ENCODE results near the gene MOB2. TPM values are rescaled to one million over a fixed set of nuclear protein-coding genes. Genes with fewer than 3 reads are reported as not detected.

MOB2 gene
- total RNA-seq, 2 donors from 2014 or later: 39.3 to 46.5 TPM

- H3K36me3 ChIP-seq: no peaks in the 10 kb centered on the region
- no peaks in the 10 kb centered on the region for H3K4me1 ChIP-seq (replicated peaks)
- DNase-seq (ENCODE audit: low spot score): no peak
- no peak for TF ChIP-seq POLR2AphosphoS5 (IDR thresholded peaks at IDR 0.05)
- TF ChIP-seq CTCF (IDR thresholded peaks at IDR 0.05): no peak
- no peak for TF ChIP-seq POLR2A (IDR thresholded peaks at IDR 0.05)
- no peaks in the 10 kb centered on the region for H3K9me3 ChIP-seq
- no peak overlapping the region for H3K4me3 ChIP-seq
- H3K27me3 ChIP-seq (replicated peaks; ENCODE audit: insufficient read depth): no peaks in the 10 kb centered on the region
- intact Hi-C loops (cut with DNase I): no loop called here
- H3K27ac ChIP-seq: no peak overlapping the region
- 99% methylated on average over 3 of the region's 3 CpGs for WGBS
These were observed 7.2 kb upstream of the MOB2 start for GRCh38 chr11:1493650-1494244.

DNA sequence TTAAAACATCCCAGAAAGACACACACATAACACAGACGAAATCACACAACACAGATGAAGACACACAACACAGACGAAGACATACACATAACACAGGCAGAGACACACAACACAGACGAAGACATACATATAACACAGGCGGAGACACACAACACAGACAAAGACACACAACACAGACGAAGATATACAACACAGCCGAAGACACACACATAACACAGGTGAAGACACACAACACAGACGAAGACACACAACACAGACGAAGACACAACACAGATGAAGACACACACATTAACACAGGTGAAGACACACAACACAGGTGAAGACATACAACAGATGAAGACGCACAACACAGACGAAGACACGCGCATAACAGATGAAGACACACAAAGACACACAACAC is 4.8 kb upstream of the MOB2 start:
- no peaks in the 10 kb centered on the region for H3K9me3 ChIP-seq
- WGBS: 92% methylated on average over 12 of the region's 12 CpGs
- H3K27me3 ChIP-seq (replicated peaks; ENCODE audit: insufficient read depth): no peaks in the 10 kb centered on the region
- TF ChIP-seq POLR2A (IDR thresholded peaks at IDR 0.05) (no peak), CTCF (IDR thresholded peaks at IDR 0.05) (no peak), POLR2AphosphoS5 (IDR thresholded peaks at IDR 0.05) (no peak)
- intact Hi-C loops (cut with DNase I): no loop called here
- H3K36me3 ChIP-seq: no peaks in the 10 kb centered on the region
- H3K27ac ChIP-seq: no peak overlapping the region
- DNase-seq (ENCODE audit: low spot score): no peak
- peaks cover 7% of the 10 kb centered on the region for H3K4me1 ChIP-seq (replicated peaks)
- no peak overlapping the region for H3K4me3 ChIP-seq

- H3K4me1 ChIP-seq (replicated peaks): peaks cover 10% of the 10 kb centered on the region
- TF ChIP-seq CTCF (IDR thresholded peaks at IDR 0.05) (no peak), POLR2A (IDR thresholded peaks at IDR 0.05) (no peak), POLR2AphosphoS5 (IDR thresholded peaks at IDR 0.05) (no peak)
These were observed 4.1 kb upstream of the MOB2 start for GRCh38 chr11:1490651-1491050.

DNA sequence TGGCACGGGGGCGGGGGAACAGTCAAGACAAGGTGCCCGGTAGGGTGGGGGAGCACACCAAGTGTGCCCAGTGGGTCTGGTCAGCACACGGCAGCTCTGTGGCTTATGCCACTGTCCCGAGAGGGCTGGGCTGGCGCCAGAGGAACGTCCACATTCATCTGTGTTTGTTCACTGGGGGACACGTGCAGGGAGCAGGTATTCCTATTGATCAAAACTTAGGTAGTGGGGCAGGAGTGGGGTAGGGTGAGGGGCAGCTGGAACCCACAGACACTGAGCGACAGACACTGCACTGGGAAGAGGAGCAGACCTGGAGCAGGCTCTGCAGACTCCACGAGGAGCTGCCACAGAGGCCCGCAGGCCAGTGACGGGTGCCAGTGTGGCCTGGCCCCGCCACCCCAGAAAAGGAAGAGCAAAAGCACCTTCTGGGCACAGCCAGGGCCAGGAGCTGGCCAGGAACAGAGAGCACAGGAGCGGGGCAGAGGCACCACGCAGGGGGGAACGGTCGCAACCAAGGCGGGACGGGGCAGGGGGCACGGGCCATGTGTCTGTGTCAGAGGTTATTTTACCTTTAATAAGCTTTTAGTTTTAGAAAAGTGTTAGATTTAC is 2.1 kb upstream of the MOB2 start:
- Histone ChIP-seq H3K27ac (no peak overlapping the region), H3K27me3 (replicated peaks; ENCODE audit: insufficient read depth) (no peaks in the 10 kb centered on the region), H3K4me1 (replicated peaks) (peaks cover 10% of the 10 kb centered on the region), H3K36me3 (no peaks in the 10 kb centered on the region), H3K9me3 (no peaks in the 10 kb centered on the region), H3K4me3 (no peak overlapping the region)
- TF ChIP-seq POLR2AphosphoS5 (IDR thresholded peaks at IDR 0.05) (no peak), POLR2A (IDR thresholded peaks at IDR 0.05) (no peak), CTCF (IDR thresholded peaks at IDR 0.05) (no peak)
- intact Hi-C loops (cut with DNase I): no loop called here
- no peak for DNase-seq (ENCODE audit: low spot score)
- 78% methylated on average over 20 of the region's 20 CpGs for WGBS

More at GRCh38 chr11:1490651-1491050, 4.1 kb upstream of the MOB2 start:
- no peaks in the 10 kb centered on the region for H3K27me3 ChIP-seq (replicated peaks; ENCODE audit: insufficient read depth)
- 77% methylated on average over 7 of the region's 7 CpGs for WGBS
- H3K9me3 ChIP-seq: no peaks in the 10 kb centered on the region
- no peak for DNase-seq (ENCODE audit: low spot score)
- H3K27ac ChIP-seq: no peak overlapping the region
- no peaks in the 10 kb centered on the region for H3K36me3 ChIP-seq
- no peak overlapping the region for H3K4me3 ChIP-seq
- intact Hi-C loops (cut with DNase I): no loop called here

Measured in prostate gland (tissue), 2 donors.